NAMALWA (cell line): ENCODE data around the gene CHST12.
A peak's percentile ranks its signal among the peaks of the same experiment; 100 is the strongest.
"Not testable (repeated sequence)": the region's sequence is repeated elsewhere in the genome, so short reads cannot be mapped to it uniquely, and the experiment has no call there.

Source experiments
- DNase-seq: peaks from one replicate; pipeline ENCODE4 v3.0.0-alpha.2; 2015; ENCODE audit warnings: low spot score

Gene CHST12

DNA sequence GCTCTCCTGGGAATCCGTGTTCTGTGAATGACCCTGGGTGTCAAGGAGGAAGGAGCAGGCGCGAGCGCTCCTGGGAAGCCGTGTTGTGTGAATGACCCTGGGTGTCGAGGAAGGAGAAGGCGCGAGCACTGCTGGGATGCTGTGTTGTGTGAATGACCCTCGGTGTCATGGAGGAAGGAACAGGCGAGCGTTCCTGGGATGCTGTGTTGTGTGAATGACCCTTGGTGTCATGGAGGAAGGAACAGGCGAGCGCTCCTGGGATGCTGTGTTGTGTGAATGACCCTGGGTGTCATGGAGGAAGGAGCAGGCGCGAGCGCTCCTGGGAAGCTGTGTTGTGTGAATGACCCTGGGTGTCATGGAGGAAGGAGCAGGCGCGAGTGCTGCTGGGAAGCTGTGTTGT, 25.3 kb upstream of the CHST12 start:
- DNase-seq = not testable (repeated sequence)

DNA sequence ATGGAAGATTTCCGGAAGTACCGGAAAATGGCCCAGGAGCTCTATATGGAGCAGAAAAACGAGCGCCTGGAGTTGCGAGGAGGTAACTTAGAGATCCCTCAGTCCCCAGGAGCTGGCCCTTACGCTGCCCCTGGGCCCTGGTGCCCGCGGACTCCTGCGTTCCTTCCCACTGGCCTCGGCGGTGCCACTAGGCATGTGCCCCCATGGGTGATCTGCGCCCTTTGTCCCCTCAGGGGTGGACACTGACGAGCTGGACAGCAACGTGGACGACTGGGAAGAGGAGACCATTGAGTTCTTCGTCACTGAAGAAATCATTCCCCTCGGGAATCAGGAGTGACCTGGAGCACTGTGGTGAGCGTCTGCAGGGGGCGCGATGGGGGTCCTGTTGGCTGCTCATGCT, 24.2 kb upstream of the CHST12 start:
- no peak for DNase-seq

DNA sequence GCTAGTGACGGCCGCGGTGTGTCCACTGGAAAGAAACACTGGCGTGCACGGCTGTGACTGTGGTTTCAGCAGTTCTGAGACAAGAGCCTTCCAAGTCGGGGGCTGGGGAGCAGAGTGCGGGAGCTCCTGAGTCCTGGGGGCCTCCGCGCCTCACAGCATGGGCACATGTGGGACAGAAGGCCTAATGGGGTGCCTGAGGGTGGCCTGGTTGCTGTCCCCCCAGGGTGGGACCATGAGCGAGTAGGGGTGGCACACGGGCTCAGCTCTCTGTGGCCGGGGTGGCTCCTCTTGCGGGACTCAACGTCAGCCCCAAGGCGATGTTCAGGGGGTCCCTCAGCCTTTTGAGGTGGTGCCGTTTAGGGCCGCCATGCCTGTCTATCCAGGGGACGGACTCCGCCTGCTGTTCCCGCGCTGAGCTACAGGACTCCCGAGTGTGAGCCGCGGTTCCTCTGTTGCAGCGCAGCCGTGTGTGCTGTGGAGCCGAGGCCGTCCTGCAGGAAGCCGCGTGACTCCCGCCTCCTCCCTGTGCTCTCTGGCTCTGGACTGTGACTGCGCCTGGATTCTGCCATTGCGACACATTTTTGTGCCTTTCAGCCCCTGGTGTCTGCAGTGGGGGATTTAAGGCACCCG, 23.5 kb upstream of the CHST12 start:
- no peak for DNase-seq

DNA sequence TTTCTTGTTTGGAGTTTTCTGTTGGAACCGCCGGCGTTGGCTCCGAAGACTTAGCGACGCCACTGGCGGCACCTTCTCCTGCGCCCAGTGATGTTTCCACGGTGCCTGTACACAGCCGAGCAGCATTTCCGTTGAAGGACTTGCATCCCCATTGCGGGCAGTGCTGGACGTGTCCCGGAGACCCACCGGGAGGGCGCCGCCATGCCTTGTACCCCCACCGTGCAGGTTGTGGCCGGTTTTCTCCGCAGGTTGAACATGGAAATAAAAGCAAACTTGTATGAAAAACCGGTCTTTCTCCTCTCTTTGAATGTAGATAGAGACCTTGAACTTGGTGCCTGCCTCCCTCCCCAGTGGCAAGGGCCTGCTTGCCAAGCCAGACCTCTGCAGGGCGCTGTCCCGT, 22.9 kb upstream of the CHST12 start:
- DNase-seq = no peak

DNA sequence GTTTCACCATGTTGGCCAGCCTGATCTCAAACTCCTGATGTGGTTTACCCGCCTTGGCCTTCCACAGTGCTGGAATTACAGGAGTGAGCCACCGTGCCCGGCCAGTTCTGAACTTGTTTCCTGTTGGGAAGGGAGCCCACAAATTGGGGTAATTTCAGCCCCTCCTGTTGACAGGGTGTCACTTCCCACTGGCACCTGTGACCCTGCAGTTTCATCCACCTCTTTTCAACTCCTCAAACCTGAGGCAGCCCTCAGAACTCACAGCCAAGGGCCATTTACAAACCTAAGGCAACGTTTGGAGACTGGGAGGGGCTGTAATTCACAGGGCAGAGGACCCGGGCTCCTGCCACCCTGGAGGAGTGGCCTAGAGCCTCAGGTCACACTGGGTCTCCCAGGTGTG, 22.2 kb upstream of the CHST12 start:
- DNase-seq = no peak

DNA sequence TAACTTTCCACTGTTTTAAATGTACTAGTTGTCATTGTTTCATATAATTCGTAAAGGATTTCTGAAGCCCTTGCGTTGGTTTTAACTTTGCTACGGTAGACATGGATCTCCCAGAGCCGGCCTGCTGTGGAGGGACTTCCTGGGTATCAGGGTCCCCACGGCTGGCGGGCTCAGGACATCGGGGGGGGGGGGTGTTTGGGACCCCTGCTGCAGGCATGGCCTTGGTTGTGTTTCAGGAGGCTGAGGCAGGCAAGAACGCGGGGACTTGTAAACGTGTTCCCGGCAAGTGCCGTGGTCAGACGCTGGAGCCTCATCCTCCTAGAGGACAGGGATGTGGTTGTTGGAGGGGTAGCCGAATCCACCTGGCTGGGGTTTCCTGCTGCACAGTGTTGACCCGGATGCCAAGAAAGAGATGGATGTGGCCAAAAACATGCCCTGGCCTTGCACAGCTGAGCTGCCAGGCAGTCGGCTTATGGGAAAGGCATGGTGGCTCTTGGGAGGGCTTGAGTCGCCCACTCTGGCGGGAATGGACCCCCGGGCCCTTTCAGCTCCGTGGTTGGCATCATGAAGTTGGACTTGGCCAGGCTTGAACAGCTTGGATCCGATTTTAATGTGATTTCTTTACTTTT, 21.4 kb upstream of the CHST12 start:
- DNase-seq = no peak

DNA sequence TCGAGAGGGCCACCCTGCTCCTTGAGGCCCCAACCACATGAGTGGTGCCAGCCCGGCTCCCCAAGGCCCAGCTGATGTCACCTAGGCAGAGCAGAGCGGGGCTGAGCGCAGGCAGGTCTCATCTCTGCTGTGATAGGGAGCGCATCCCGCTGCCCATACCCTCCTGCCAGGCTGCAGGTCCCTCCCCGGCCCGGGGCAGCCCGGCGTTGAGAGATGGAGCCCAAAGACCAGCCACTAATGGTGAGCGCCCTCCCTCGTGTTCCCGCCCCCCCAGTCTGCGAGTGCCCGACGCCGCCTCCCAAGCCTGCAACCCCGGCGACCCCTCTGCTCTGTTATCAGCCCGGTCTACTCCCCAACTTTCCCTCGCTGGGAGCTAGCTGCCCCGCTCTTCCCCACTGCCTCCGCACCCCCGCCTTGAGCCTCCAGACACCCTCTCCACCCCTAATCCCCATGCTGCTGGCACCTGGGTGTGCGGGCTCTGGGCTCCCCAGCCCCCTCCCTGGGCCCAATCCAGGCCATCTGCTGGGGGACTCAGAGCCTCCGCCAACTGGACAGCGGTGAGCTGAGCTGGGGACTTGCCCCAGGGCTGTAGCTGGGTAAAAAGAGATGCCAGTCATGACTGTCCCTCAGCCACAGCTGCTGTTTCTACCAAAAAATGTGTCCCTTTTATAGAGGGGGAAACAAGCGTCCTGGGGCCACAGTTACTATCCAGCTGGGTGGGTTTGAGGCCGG, 19.7 kb upstream of the CHST12 start:
- DNase-seq = no peak

DNA sequence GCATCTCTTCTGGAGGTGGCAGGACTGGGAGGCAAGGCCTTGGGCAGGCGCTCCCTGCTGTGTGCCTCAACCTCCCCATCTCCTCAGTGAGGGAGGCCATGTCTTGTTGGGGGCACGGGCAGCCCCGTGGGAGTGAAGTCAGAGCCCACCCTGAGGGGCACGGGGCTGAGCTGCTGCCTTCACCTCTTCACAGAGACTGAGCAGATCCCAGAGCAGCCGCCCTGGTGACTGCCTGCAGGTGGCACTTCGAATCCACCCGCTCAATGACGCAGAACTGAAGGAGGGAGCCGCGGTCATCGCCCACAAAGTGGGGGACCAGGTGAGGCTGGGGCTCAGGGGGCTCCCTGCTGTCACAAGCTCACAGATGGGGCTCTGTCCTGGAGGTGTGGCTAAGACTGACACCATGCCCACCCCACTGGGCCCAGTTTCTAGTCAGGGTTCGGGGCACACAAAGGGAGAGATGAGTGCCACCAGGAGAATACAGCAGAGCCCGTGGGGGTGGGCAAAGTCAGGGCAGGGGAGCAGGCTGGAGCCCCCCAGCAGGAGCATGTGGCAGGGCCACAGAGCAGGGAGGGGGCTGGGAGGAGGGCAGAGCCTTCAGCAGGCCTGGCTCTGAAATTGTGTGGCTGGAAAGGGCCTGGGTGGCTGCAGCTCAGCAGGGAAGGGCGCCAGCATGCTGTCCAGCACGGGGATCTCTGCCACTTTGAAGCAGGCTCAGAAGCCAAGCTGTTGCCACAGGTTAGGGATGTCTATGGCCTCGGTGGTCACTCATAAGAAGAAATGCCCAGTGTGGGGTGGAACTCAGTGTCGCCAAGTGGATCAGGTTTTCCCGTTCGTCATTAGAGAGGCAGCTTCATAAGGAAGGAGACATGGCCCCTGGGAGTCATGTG, 18.8 kb upstream of the CHST12 start:
- DNase-seq = peak; percentile 53

DNA sequence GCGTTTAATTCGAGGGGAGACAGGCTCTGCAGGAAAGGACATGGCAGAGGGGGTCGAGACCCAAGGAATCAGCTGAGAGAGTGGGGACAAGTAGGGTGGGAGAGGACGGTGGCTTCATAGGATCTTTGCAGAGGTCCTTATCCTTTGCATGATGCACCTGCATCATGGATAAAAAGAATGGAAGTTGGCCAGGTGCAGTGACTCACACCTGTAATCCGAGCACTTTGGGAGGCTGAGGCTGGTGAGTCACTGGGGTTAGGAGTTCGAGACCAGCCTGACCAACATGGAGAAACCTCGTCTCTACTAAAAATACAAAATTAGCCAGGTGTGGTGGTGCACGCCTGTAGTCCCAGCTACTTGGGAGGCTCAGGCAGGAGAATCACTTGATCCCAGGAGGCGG, 17.3 kb upstream of the CHST12 start:
- DNase-seq = not testable (repeated sequence)

DNA sequence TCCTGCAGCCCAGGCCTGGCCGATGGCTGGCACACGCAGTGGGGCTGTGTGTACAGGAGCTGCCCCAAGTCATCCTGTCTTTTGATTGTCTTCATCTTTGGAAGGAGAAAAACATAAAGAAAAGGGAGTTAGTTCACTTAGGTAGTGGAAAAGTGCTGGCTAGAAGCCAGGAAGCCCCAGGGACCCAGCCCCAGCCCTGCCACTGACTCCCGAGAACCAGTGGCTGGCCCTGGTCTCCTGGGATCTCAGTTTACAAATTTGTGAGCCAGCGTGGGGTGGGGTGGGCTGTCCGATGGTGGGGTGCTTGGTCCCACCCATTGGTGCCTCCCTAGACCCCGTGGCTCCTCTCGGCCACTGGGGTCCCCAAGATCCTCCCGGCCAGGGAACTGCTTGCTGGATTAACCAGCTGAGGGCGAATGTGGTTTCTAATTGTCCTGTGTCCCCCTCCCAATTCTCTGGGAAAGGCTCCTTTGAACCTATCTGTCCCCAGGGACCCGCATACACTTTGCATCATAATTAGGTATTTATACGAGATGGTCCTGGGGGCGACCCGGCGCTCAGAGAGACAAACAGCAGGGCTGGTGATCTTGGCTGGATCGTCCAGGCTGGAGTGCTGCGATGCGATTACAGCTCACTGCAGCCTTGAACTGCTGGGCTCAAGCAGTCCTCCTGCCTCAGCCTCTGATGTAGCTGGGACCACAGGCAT, 16.3 kb upstream of the CHST12 start:
- DNase-seq = no peak

DNA sequence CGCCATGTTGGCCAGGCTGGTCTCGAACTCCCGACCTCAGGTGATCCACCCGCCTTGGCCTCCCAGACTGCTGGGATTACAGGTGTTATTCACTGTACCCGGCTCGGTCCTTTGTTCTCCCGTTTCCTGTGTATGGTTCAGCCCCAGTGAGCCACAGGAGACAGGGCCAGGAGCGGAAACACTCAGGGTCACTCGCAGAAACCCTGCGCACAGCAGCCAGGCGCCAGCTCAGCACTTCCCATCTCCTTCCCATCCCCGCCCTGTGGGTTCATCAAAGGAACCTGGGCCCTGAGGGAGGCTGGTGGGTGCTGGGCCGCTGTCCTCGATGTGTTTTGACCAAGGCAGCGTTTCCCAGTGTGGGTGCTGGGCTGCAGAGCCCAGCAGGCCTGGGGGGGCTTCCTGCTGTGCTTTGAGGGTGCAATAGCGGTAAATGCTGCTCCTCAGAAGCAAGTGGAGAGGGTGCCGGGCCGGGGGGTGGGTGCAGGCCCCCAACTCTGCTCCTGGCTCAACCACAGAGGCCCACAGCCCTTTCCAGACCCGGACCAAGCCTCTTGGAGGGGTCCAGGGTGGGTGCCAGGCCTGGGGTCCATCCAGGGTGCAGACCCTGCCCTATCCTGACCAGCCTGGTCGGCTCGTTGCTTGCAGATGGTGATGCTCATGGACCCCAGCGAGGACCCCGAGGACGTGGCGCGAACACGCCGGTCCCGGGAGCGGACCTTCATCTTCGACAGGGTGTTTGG, 15.3 kb upstream of the CHST12 start:
- DNase-seq = no peak

DNA sequence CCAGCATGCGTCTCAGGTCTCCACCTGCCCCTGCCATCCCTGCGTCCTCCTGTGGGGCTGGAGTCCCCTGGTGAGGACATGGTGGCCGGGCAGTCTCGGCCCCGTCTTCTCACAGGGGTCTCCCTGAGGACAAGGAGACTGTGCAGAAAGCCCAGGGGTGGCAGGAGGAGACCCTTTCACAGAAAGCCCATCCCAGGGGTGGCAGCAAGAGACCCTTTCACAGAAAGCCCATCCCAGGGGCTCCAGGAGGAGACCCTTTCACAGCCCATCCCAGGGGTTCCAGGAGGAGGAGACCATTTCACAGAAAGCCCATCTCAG, 14.8 kb upstream of the CHST12 start:
- DNase-seq = no peak

DNA sequence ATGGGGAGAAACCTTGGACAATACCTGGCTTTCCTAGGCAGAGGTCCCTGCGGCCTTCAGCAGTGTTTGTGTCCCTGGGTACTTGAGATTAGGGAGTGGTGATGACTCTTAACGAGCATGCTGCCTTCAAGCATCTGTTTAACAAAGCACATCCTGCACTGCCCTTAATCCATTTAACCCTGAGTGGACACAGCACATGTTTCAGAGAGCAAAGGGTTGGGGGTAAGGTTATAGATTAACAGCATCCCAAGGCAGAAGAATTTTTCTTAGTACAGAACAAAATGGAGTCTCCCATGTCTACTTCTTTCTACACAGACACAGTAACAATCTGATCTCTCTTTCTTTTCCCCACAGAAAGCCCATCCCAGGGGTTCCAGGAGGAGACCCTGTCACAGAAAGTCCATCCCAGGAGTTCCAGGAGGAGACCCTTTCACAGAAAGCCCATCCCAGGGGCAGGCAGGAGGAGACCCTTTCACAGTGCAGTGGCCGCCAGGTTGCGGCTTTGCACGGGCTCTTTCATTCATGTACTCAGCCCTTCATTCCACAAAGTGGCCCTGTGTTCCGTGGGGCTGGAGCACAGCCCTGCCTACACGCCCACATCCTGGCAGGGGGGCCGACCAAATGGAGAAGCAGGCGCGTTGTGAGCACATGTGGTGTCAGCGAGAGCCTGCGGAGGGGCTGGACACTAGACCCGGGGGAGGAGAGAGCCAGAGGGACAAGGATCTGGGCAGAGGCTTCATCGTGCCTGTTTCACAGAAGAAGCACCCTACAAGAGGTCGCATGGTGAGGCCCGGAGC, 13.2 kb upstream of the CHST12 start:
- DNase-seq = not testable (repeated sequence)

DNA sequence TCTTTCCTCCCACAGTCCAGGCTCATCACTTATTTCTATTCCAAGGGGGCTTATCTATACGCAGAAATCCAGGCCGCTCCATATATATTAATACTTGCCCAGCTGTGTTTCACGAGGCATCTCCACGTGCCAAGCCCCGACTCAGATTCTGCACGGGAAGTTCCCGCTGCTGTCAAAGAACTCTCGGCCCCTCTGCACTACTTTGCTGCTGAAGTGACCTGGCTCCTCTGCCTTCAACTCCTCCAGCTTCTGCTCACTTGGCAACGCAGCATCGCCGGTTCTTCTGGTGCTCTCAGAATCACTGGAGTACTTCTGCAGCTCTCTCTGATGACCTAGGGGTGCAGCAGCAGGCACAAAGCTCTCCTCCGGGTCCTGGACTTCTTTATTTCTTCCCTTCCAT, 9.7 kb upstream of the CHST12 start:
- DNase-seq = no peak

DNA sequence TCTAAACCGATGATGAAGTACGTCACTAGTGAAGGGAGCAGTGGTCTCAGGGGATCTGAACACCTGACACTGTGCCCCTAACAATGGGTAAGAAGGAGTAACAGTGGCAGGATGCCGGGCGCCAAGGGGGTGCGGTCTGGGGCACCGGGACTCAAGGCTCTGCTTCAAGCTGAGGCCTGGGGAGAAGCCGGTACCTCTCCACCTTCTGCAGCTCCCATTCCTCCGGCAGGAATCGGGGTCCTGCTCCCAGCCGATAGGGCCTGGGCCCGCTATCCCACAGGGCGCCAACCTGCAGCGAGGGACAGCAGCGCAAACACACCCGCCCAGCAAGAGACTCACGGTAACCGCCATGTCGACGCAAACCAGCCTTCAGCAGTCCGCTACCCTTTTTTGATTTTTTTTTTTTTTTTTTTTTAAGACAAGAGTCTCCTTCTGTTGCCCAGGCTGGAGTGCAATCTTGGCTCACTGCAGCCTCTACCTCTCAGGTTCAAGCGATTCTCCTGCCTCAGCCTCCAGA, 8.8 kb upstream of the CHST12 start:
- no peak for DNase-seq

DNA sequence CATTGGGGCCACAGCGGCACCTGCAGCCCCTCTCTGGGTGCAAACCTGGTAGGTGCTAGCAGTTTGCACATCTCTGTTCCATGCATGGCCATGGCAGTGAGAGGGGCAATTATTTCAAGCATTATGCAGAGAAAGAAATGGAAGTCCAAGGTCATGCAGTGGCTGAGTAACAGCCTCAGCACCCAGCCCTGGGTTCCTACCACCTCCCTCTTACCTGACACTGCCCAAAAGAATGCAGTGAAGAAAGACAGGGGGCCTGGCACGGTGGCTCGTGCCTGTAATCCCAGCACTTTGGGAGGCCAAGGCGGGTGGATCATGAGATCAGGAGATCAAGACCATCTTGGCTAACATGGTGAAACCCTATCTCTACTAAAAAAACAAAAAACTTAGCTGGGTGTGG, 4.9 kb upstream of the CHST12 start:
- no peak for DNase-seq

DNA sequence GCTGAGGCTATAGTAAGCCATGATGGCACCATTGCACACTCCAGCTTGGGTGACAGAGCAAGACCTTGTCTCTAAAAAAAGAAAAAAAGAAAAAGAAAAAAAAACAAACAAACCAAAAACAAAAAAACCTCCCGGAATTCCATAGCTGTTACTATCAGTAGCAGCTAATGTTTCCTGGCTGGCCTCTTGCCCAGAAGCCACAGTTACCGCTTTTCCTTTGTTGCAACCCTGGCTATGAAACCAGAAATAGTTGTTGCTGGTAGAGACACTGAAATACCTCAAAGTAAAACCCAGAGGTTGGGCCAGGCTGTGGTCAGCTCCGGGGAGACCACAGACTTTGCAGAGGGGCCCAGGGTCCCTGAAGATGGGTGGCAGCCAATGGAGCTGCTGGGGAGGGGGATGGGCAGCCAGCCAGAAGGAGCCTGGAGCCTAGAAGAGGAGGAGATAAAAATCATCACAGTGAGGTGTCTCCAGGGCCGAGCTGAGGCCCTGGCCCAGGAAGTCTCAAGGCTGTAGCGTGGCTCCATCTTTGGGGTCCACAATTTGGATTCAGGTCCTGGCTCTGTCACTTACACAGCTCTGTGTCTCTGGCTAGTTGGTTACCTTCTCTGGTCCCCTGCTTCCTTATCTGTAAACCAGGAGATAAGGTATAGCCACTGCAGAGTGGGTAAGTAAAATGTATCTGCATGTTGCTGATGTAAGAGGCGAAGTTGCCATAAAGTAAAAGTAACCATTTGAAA, 3.4 kb upstream of the CHST12 start:
- no peak for DNase-seq

DNA sequence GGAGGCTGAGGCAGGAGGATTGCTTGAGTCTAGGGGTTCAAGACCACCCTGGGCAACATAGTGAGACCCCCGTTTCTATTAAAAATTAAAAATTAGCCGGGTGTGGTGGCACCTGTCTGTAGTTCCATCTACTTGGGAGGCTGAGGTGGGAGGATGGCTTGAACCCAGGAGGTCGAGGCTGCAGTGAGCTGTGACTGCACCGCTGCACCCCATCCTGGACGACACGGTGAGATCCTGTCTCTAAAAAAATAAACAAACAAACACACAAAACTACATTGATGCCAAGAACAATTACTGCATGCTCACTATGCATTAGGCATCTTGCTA, 761 bp upstream of the CHST12 start:
- no peak for DNase-seq

DNA sequence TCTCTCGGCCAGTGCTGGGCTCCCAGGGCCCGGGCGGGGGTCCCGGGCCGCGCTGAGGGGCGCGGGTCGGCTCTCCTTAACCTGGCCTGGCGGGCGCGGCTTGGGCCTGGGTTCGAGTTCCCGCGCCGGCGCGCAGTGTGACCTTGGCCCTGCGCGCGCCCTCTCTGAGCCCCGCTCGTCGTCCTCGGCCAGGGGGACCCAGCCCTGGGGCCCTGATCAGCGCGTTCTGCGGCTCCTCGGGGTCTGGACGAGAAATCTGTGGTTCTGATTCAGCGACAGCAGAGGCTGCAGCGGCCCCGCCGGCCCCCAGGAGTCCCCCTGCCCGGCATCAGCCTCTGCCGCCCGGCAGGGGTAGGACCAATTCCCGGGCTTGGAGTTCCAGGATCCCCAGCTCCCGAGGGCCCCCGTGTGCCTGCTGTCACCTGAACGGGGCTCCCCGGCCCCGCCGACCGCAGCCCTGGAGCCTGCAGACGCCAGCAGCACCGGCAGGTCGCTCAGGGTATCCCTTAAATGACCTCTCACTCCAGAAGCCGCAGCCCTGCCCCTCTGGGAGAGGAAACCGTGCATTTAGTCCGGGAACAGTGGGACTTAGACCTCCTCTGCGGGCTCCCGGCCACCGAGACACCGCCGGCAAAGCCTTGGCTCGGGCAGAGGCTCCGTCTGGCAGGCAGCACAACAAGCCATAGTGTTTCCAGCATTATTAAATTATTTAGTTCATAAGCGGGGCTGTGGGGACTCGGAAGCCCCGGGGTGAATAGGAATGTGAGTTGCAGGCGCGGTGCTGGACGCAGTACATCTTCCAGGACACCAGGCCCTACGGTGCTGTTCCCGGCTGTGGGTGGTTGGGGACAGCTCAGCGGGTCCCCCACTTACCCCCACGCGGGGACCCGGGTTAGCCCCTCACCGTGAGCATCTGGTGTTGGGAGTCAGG, 572 bp downstream of the CHST12 start:
- DNase-seq = peak; percentile 71
